Stomach (tissue), 4 donors: ENCODE data around the gene PLXNB3.

ENCODE experiments used
- CTCF ChIP-seq, 7 experiments: fragments of 450-650 bp in 4 of 7; fragments of 200-600 bp in 3 of 7; sonication (generic) in 3 of 7; IDR thresholded peaks; one replicate each; pipeline ENCODE4 v1.5.1; 2016 to 2019; ENCODE audit warnings: antibody characterized with exemption in 7 of 7, control low read depth in 2 of 7, mild to moderate bottlenecking in 1 of 7
- POLR2A ChIP-seq, 4 donors: fragments of 450-650 bp; IDR thresholded peaks; one replicate each; pipeline ENCODE4 v1.6.1; 2016; ENCODE audit warnings: antibody characterized with exemption in 4 of 4, control low read depth in 2 of 4, mild to moderate bottlenecking in 1 of 4, moderate library complexity in 1 of 4
- POLR2AphosphoS5 ChIP-seq, 3 donors: sonication (generic); formaldehyde crosslinking; IDR thresholded peaks; one replicate each; pipeline ENCODE4 v1.6.1; 2016; ENCODE audit warnings: antibody characterized with exemption in 3 of 3

GRCh38 chrX:153774576-153775292 lies 10.7 kb downstream of the PLXNB3 start:
- TF ChIP-seq CTCF (IDR thresholded peaks at IDR 0.05) (no peak), POLR2A (IDR thresholded peaks at IDR 0.05) (no peak), POLR2AphosphoS5 (IDR thresholded peaks at IDR 0.05) (no peak)
